ENCODE measurements around the gene TBCCD1.

- TF ChIP-seq, protein P1, sequence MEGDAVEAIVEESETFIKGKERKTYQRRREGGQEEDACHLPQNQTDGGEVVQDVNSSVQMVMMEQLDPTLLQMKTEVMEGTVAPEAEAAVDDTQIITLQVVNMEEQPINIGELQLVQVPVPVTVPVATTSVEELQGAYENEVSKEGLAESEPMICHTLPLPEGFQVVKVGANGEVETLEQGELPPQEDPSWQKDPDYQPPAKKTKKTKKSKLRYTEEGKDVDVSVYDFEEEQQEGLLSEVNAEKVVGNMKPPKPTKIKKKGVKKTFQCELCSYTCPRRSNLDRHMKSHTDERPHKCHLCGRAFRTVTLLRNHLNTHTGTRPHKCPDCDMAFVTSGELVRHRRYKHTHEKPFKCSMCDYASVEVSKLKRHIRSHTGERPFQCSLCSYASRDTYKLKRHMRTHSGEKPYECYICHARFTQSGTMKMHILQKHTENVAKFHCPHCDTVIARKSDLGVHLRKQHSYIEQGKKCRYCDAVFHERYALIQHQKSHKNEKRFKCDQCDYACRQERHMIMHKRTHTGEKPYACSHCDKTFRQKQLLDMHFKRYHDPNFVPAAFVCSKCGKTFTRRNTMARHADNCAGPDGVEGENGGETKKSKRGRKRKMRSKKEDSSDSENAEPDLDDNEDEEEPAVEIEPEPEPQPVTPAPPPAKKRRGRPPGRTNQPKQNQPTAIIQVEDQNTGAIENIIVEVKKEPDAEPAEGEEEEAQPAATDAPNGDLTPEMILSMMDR (IDR thresholded peaks at IDR 0.05): no peak
- TF ChIP-seq POLR2A (IDR thresholded peaks at IDR 0.05): no peak
These were observed 2.6 kb upstream of the TBCCD1 start for GRCh38 chr3:186569779-186570095.
